HG03108 (cell line): ENCODE results near the gene MS4A1.
"Not testable (repeated sequence)": the region's sequence is repeated elsewhere in the genome, so short reads cannot be mapped to it uniquely, and the experiment has no call there.

ENCODE experiments used
- ATAC-seq: cut with Tn5 transposase; IDR thresholded peaks from one replicate; pipeline ENCODE4 v1.9.1; 2021; ENCODE audit warnings: moderate library complexity; ENCODE audit not compliant: unreplicated experiment

The MS4A1 gene

DNA sequence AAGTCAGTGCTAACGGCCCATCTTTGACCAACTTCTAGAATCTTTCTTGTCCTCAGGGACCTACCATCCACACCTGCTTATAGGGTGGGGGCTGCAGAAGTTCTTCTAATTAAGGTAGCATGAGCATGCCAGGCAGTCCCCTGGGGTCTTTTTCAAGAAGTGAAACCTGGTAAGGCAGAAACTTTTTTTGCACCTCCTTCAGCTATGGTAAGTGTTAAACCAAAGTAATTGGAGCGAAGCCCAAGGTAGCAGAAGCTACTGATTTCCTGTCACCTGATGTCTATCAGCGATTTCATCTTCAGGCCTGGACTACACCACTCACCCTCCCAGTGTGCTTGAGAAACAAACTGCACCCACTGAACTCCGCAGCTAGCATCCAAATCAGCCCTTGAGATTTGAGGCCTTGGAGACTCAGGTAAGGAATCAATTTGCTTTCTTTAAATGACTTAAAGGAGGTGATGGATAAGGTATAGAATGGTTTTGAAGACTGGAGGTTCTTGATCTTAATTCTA, at the start of gene MS4A1:
Gene MS4A1 (plus strand): TSS at position 317 of the 512 bp plus-strand sequence. CDS start 6,528 bp downstream, outside the sequence.
- peak; percentile 86 for ATAC-seq

DNA sequence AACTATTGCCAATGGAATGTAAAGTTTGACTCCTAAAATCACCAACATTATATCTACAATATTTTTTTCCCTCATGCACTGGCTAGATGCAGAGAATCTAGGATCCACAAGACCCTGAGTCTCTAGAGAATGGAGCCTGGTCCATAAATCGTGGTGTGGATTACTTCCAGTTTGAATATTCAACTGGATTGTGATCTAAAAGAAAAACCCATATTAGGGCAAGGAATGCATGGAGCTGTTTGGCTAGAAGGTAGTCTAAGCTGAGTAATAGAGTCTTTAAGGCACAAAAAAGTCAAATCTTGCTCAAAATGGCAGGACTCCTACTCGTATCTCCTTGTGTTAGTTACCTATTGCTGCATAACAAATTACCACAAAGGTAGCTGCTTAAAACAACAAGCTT, 35.6 kb upstream of the MS4A1 start:
- ATAC-seq, result no peak

DNA sequence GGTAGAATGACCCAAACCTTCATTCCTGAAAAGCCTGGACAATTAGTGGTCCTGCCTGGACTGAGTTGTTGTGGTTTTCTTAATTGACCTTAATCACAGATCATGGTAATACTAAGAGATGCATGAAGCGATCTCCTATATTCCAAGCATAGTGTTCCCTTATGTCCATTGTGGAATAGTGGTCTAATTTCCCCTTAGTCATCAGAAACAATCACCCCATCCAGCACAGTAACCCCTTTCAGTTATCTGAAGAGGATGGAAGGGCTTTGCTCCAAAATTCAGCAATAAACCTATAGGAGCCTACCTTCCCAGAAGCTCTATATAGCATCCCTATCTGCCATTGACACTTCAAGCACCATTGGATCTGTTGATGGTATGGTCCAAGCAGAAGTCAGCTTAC, 33.0 kb upstream of the MS4A1 start:
- no peak for ATAC-seq

DNA sequence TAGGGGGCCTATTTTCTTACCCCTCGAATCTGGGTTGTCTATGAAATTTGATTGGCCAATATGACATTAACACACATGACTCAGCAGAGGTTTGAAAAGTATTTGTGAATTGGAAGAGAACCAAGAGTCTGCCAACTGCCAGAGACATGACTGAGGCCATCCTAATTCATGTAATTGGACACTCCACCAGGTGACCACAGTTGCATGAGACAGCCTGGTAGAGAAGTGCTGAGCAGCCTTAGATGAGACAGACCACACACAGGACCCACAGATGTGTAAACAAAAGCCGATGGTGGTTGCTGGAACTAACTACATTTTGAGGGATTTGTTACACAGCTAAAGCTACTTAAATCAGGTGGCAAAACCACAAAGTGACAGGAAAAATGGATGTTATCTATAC, 27.1 kb upstream of the MS4A1 start:
- no peak for ATAC-seq

DNA sequence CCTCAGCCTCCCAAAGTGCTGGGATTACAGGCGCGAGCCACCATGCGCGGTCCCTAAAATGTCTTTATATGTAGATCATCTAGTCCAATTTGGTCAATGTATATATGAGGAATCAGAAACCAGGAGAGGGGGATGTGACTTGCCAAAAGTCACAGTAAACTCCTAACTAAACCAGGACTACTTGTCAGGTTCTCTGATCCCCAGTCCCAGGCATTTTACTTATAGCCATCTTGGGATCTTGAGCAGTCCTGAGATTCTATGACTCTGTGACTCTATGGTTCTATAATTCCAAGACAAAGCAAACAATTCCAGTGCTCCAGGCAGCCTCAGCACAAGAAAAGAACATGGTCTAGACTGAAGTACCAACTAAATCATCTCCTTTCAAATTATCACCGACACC, 26.4 kb upstream of the MS4A1 start, which contains the start of gene MS4A5:
Gene MS4A5 (plus strand): TSS at position 301 of the 400 bp plus-strand sequence. CDS start 103 bp downstream, outside the sequence.
- no peak for ATAC-seq

DNA sequence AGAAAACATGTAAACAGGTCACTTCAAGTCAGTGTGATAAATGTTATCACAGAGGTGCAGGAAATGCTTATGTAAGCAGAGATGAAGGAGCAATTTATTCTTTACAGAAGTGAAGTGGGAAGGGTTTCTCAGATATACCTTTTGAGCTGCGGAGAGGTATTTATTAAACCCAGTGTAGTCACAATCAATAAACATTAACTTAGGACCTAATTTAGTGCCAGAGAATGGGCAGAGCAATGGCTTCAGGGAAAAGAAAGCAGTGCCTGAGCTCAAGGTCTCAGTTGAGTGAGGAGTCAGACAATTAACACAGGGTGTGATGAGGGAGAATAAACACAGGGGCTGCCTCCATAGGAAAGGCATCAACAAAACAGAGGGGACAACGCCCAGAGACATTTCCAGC, 24.4 kb upstream of the MS4A1 start:
- no peak for ATAC-seq

DNA sequence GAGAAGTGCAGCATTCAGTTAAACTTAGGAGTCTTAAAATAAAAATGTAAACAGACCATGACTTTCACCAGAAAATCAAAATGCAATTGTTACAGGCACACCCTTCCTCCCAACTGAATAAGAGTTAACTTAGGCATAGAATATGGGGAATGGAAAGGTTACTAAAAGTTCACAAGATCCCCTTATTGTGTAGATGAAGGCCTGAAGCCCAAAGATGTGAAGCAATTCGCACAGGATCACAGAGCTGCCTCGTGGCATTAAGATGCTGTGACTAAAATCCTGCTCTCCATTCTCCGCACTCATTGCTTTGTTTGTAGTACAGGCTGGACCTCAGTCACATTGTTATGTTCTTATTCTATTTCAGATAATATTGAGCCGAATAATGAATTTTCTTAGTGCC, 22.2 kb upstream of the MS4A1 start:
- no peak for ATAC-seq

DNA sequence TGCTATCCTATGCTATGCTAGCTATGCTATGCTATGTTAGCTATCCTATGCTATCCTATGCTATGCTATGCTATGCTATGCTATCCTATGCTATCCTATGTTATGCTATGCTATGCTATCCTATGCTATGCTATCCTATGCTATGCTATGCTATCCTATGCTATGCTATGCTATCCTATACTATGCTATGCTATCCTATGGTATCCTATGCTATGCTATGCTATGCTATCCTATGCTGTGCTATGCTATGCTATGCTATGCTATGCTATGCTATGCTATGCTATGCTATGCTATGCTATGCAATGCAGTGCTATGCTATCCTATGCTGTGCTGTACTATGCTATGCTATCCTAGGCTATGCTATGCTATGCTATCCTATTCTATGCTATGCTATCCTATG, 8.6 kb upstream of the MS4A1 start:
- no peak for ATAC-seq

DNA sequence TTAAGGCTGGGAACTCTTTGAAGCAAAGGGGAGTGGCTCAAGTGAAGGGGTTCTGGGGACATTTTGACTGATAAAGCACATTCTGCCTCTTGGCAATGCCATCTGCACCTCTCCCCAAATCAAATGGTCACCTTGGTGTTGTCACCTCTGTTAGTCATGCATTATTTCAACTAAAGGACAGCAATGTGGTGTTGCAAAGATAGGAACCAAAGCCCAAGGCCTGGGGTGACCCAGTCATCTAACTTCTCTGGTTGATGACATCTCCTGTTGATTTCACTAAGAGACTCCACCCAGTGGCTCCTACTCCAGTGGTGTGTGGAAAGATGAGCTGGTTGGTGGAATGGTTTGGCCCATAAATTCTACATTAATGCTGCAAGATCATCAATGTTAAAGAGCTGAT, 7.8 kb upstream of the MS4A1 start:
- ATAC-seq, result no peak

DNA sequence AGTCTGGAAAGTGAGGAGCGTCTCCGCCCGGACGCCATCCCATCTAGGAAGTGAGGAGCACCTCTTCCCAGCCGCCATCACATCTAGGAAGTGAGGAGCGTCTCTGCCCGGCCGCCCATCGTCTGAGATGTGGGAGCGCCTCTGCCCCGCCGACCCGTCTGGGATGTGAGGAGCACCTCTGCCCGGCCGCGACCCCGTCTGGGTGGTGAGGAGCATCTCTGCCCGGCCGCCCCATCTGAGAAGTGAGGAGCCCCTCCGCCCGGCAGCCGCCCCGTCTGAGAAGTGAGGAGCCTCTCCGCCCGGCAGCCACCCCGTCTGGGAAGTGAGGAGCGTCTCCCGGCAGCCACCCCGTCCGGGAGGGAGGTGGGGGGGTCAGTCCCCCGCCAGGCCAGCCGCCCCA, 4.5 kb upstream of the MS4A1 start:
- not testable (repeated sequence) for ATAC-seq

DNA sequence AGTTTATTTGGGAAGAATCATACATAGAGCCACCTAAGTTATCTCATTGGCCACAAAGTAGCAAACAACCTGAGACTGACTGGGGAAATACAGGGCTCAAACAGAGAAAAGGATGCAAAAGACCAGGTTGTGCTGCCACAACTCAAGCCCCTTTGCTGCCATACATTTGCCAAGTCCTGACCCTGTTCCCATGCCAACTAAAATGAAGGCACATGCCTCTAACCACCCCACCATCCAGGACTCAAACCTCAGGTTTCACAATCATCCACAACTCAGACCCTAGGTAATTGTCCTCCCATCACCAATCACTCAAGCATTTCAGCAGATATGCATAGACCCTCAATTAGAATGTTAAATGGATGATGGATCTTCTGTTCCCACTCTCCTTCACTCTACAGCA, 1.4 kb upstream of the MS4A1 start:
- no peak for ATAC-seq

DNA sequence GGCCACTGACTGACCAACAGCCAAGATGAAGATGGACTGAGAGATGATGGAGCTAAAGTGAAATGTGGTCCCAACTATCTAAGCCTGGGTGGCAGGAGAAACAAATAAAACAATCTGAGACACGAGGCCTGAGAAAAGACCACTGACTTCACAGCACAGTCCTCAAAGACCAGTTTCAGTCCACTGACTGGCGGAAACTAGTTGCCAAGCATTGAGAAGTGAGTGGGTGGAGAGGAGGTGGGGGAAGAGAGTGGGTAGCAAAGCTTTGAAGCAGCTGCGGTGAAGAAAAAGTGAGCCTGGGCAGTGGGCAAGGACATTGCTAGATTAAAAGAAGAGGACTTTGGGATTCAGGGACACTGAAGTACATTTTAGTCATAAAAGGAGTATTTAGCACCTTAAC, 1.9 kb downstream of the MS4A1 start:
- peak; percentile 35 for ATAC-seq

DNA sequence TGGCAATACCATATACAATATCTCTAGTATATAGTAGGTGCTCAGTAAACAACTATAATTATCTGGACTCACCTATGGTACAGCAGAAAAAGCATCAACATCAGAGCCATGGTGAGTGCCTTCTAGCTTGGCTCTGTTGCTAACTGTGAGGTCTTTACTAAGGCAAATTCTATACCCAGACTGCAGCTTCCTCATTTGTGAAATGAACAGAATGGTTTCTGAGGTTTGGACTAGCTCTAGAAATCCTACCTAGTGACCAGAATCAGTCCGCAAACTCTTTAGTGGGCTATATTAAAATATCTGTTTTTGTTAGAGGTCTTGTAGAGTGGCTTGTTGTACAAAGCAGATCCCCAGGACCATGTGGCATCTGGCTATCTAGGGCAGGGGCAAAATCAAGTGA, 3.7 kb downstream of the MS4A1 start:
- no peak for ATAC-seq

DNA sequence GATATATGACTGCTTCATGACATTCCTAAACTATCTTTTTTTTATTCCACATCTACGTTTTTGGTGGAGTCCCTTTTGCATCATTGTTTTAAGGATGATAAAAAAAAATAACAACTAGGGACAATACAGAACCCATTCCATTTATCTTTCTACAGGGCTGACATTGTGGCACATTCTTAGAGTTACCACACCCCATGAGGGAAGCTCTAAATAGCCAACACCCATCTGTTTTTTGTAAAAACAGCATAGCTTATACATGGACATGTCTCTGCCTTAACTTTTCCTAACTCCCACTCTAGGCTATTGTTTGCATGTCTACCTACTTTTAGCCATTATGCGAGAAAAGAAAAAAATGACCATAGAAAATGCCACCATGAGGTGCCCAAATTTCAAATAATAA, 13.2 kb downstream of the MS4A1 start:
- no peak for ATAC-seq

DNA sequence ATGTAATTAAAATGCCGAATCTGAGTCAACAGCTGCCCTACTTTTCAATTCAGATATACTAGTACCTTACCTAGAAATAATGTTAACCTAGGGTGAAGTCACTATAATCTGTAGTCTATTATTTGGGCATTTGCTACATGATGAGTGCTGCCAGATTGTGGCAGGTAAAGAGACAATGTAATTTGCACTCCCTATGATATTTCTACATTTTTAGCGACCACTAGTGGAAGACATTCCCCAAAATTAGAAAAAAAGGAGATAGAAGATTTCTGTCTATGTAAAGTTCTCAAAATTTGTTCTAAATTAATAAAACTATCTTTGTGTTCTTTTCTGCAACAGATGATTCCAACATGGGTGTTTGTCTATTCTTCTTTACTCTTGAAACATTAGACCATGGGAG, 14.1 kb downstream of the MS4A1 start:
- ATAC-seq, result no peak

DNA sequence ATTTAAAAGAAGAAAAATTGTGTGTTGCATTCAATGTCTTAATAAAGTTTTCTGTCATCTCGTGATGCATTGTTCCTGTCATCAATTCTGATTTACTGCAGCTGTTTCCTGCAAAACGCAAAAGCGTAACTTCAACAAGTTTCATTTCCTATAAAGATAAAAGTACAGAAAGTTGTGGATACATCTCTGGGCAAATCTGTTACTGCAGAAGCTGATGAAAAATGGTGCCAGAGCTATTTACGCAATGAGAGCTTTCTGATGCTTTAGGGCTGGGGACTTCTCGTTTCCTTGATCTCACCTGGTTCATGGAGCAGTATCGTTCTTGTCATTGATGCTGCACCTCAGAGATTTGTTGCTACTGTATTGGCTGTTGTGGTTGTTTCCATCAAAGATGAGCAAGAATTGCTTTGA, 21.4 kb downstream of the MS4A1 start:
- ATAC-seq, result peak; percentile 81

DNA sequence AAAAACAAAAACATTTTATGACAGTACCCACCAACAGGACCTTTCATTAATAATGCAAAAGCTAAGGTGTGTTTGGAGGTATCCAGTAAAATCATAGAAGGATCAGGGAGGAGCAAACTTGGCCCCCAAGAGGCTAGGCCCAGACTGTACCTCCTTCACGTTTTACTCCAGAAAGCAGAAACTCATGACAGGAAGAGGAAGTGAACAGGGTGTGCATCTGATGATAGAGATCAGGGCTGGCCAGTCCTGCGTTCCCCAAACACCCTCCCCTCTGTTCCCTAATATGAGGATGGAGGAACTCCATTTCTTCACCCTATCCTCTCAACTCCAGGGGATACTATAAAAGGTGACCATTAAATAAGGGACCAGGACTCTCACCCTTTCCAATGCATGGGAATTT, 26.7 kb downstream of the MS4A1 start:
- ATAC-seq, result no peak

DNA sequence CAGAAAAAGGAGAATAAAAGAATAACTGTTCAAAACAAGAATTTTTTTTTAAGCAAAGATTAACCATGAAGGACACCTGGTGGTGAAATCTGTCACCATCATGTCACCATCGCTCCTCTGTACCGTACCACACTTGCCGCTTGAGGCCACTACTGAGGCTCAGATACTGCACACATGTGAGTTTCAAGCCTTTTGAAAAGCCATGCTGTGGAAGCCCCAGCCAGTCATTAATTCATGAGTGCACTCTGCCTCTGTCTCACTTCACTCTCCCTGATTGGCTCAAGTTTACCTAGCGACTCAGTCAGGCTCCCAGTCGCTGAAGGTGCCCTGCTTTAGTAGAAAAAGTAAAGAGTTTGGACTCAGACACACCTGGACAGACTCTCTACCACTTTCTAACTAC, 30.3 kb downstream of the MS4A1 start:
- ATAC-seq, result peak; percentile 90

DNA sequence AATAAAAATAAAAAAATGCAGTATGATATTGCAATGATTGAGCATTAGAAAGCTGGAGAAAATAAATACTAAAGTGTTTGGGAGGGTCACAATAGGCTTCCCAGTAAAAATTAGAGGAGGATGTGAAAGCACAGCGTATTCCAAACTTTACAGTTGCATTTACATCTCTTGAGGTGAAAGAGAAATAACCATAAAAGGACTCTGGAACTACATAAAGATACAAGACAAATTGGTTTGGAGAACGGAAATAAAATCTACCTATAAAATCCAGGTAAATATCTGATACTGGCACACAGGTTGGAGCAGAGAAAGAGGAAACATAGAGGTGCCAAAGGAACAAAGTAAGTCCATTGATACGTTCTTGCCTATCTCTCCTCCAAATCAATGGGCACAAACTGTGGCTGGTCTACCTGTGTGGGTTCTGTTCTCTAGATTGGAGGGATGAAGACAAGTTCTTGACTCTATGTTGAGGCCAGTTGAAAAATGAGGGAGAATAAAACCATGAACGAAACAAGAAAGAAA, 36.9 kb downstream of the MS4A1 start, which contains the start of gene MS4A12:
Gene MS4A12 (plus strand): TSS at position 291 of the 522 bp plus-strand sequence. CDS start 4,541 bp downstream, outside the sequence.
- ATAC-seq, result no peak

DNA sequence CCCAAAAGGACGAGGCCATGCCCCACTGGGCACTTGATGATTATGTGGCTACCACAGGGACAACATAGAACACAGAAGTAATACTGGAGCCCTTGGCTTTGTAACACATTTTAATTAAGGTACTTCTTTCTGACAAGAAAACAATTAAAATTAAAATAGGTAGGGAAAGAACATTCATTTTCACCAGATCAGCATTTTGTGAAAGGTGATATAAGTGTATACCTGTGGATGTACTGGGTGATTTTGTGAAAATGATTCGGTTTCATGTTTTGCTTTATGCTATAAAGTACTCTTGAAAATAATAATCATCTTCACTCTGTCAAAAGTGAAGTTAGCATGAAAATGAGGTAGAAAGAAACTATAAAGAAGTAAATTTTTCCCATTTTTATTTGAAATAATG, 37.8 kb downstream of the MS4A1 start:
- ATAC-seq, result no peak

DNA sequence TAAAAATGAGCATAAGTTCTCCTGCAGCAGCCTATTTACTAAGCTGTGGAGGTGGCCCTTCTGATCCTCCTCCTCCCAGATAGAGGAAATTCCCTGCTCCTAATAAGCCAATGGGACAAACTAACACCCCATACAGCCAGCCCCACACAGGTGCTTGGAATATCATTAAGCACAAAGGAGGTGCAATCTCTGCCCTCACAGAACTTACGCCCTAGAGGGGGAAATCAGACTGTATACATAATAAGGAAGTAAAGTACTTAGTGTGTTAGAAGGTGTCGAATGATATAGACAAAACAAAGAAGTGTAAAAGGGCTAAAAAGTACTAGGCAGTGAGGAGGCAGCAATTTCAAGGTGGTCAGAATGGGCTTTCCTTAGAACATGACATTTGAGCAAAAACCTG, 42.8 kb downstream of the MS4A1 start:
- no peak for ATAC-seq

DNA sequence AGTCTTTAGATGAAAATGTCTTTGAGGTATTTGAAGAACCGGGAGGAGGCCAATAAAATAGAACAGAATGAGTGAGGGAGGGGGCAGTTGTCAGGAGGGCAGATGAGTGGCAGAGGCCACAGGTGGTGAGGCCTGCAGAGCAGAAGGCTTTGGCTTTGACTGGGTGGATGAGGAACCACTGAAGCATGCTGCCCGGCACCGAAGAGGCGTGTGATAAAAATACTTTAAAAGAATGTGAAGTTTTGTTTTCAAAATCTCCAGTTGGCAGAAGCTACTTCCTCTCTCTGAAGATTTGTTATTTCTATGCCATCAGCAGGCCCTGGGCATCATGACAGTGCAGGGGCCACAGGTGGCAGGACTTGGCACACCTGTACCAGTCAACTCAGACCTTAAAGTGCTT, 43.2 kb downstream of the MS4A1 start:
- no peak for ATAC-seq

DNA sequence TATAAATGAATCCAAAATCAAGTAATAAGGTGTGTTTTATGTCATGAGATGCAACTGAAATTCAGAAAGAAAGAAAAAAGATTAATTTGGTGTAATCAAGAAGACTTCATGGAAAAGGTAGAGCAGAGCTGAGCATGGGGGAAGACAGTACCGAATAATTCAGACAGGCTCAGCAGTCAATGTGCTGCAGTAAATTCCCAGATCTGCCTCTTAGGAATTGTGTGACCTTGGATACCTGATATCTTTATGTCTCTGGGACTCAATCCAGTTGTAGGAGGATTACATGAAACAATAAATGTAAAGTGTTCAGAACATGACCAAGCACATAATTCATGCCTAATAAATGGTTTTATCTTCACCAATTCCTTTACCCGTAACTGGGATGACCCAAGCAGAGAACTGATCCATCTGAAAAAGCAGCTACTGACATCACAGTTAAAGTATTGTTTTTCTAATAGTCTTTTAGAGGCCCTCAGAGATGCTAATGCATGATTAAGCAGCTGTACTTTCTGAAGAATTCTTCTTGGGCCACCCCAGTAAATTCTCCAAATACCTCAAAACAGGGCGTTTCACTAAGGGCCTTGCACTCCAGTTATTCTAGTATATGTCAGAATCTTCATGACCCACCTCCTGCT, 44.7 kb downstream of the MS4A1 start:
- ATAC-seq, result no peak
